ES-I3 (cell line): ENCODE measurements around the gene PLA2G4E.

Source experiments
- H3K36me3 ChIP-seq: 2 replicates; pipeline ENCODE4 v1.6.1; 2013; ENCODE audit warnings: mild to moderate bottlenecking, low read length, control low read depth, moderate library complexity; ENCODE audit not compliant: insufficient read depth
- H3K4me1 ChIP-seq: 2 replicates; pipeline ENCODE4 v1.6.1; 2013; ENCODE audit warnings: mild to moderate bottlenecking, control low read depth, low read length; ENCODE audit not compliant: insufficient read depth
- H3K9ac ChIP-seq: 2 replicates; pipeline ENCODE4 v1.6.1; 2013; ENCODE audit warnings: low read depth, mild to moderate bottlenecking, low read length, moderate library complexity
- H3K9me3 ChIP-seq: 2 replicates; pipeline ENCODE4 v1.6.1; 2013; ENCODE audit warnings: mild to moderate bottlenecking, low read length, moderate library complexity; ENCODE audit not compliant: control insufficient read depth, insufficient read depth

The PLA2G4E gene

GRCh38 chr15:41961595-41962202 lies 59.1 kb downstream of the PLA2G4E start:
- H3K9me3 ChIP-seq, result no peaks in the 10 kb centered on the region
- H3K9ac ChIP-seq, result no peak overlapping the region
- H3K36me3 ChIP-seq, result no peaks in the 10 kb centered on the region; the same call in 1 of the 2 replicates
- no peaks in the 10 kb centered on the region; the same call in 1 of the 2 replicates for H3K4me1 ChIP-seq

- Histone ChIP-seq H3K36me3 (no peaks in the 10 kb centered on the region; the same call in 1 of the 2 replicates), H3K9me3 (no peaks in the 10 kb centered on the region)
Measured at GRCh38 chr15:41961001-41961518, 59.8 kb downstream of the PLA2G4E start.

GRCh38 chr15:41958002-41958420 lies 62.8 kb downstream of the PLA2G4E start:
- Histone ChIP-seq H3K36me3 (0 out of 2 replicates have a peak, but pooled peaks cover 6% of the 10 kb centered on the region), H3K4me1 (peaks cover 8% of the 10 kb centered on the region), H3K9me3 (no peaks in the 10 kb centered on the region), H3K9ac (no peak overlapping the region)

More at GRCh38 chr15:41961001-41961518, 59.8 kb downstream of the PLA2G4E start:
- Histone ChIP-seq H3K4me1 (peaks cover 5% of the 10 kb centered on the region), H3K9ac (no peak overlapping the region)

GRCh38 chr15:41957021-41957897 lies 63.6 kb downstream of the PLA2G4E start:
- H3K36me3 ChIP-seq, result 0 out of 2 replicates have a peak, but pooled peaks cover 6% of the 10 kb centered on the region
- H3K9me3 ChIP-seq, result no peaks in the 10 kb centered on the region
- no peak overlapping the region for H3K9ac ChIP-seq
- H3K4me1 ChIP-seq, result peaks cover 8% of the 10 kb centered on the region

- Histone ChIP-seq H3K36me3 (0 out of 2 replicates have a peak, but pooled peaks cover 10% of the 10 kb centered on the region), H3K4me1 (peaks cover 8% of the 10 kb centered on the region), H3K9ac (no peak overlapping the region), H3K9me3 (no peaks in the 10 kb centered on the region)
Measured at GRCh38 chr15:41955807-41956525, 64.9 kb downstream of the PLA2G4E start.

- Histone ChIP-seq H3K9ac (no peak overlapping the region), H3K9me3 (no peaks in the 10 kb centered on the region), H3K4me1 (peaks cover 15% of the 10 kb centered on the region), H3K36me3 (0 out of 2 replicates have a peak, but pooled peaks cover 10% of the 10 kb centered on the region)
Measured at GRCh38 chr15:41955100-41955499, 65.7 kb downstream of the PLA2G4E start.

GRCh38 chr15:41954036-41954435 lies 66.8 kb downstream of the PLA2G4E start:
- H3K36me3 ChIP-seq, result 0 out of 2 replicates have a peak, but pooled peaks cover 10% of the 10 kb centered on the region
- H3K4me1 ChIP-seq, result peaks cover 23% of the 10 kb centered on the region
- no peak overlapping the region for H3K9ac ChIP-seq
- H3K9me3 ChIP-seq, result no peaks in the 10 kb centered on the region

GRCh38 chr15:41952013-41952563 lies 68.8 kb downstream of the PLA2G4E start:
- H3K4me1 ChIP-seq, result peaks cover 23% of the 10 kb centered on the region
- H3K9me3 ChIP-seq, result no peaks in the 10 kb centered on the region
- 0 out of 2 replicates have a peak, but pooled peaks cover 10% of the 10 kb centered on the region for H3K36me3 ChIP-seq
- no peak overlapping the region for H3K9ac ChIP-seq

- Histone ChIP-seq H3K9ac (no peak overlapping the region), H3K9me3 (no peaks in the 10 kb centered on the region), H3K36me3 (0 out of 2 replicates have a peak, but pooled peaks cover 10% of the 10 kb centered on the region), H3K4me1 (peaks cover 23% of the 10 kb centered on the region)
Measured at GRCh38 chr15:41951571-41951970, 69.3 kb downstream of the PLA2G4E start.

GRCh38 chr15:41950489-41950888 lies 70.4 kb downstream of the PLA2G4E start:
- H3K9ac ChIP-seq, result no peak overlapping the region
- H3K4me1 ChIP-seq, result peaks cover 15% of the 10 kb centered on the region
- no peaks in the 10 kb centered on the region for H3K9me3 ChIP-seq
- H3K36me3 ChIP-seq, result 0 out of 2 replicates have a peak, but pooled peaks cover 10% of the 10 kb centered on the region

- H3K4me1 ChIP-seq, result peaks cover 16% of the 10 kb centered on the region
- H3K9ac ChIP-seq, result no peak overlapping the region
- 0 out of 2 replicates have a peak, but pooled peaks cover 10% of the 10 kb centered on the region for H3K36me3 ChIP-seq
- H3K9me3 ChIP-seq, result no peaks in the 10 kb centered on the region
Measured at GRCh38 chr15:41950127-41950483, 70.7 kb downstream of the PLA2G4E start.

- H3K9me3 ChIP-seq, result no peaks in the 10 kb centered on the region
- 0 out of 2 replicates have a peak, but pooled peaks cover 10% of the 10 kb centered on the region for H3K36me3 ChIP-seq
- H3K4me1 ChIP-seq, result peaks cover 21% of the 10 kb centered on the region
- no peak overlapping the region for H3K9ac ChIP-seq
Measured at GRCh38 chr15:41949401-41950126, 71.3 kb downstream of the PLA2G4E start.

GRCh38 chr15:41948490-41948889 lies 72.4 kb downstream of the PLA2G4E start:
- H3K9me3 ChIP-seq, result no peaks in the 10 kb centered on the region
- peaks cover 29% of the 10 kb centered on the region for H3K4me1 ChIP-seq
- no peak overlapping the region for H3K9ac ChIP-seq
- 0 out of 2 replicates have a peak, but pooled peaks cover 7% of the 10 kb centered on the region for H3K36me3 ChIP-seq
